D721Med (cell line): ENCODE measurements around the gene SGSM2.

Source experiments
- DNase-seq: peaks from one replicate; pipeline ENCODE4 v3.0.0; 2011; ENCODE audit warnings: low spot score; ENCODE audit not compliant: insufficient read length
- FAIRE-seq: peaks from 2 replicates; lab custom pipeline; 2011; peaks lifted over from hg19 to GRCh38; lab: Jason Lieb, UNC
- TF ChIP-seq, protein P1 (sequence below): IDR thresholded peaks from 2 replicates; pipeline ENCODE4 v1.5.1; 2012; ENCODE audit warnings: mild to moderate bottlenecking, control low read depth; ENCODE audit not compliant: insufficient read depth; ENCODE audit errors: missing control alignments

Gene SGSM2, protein sequence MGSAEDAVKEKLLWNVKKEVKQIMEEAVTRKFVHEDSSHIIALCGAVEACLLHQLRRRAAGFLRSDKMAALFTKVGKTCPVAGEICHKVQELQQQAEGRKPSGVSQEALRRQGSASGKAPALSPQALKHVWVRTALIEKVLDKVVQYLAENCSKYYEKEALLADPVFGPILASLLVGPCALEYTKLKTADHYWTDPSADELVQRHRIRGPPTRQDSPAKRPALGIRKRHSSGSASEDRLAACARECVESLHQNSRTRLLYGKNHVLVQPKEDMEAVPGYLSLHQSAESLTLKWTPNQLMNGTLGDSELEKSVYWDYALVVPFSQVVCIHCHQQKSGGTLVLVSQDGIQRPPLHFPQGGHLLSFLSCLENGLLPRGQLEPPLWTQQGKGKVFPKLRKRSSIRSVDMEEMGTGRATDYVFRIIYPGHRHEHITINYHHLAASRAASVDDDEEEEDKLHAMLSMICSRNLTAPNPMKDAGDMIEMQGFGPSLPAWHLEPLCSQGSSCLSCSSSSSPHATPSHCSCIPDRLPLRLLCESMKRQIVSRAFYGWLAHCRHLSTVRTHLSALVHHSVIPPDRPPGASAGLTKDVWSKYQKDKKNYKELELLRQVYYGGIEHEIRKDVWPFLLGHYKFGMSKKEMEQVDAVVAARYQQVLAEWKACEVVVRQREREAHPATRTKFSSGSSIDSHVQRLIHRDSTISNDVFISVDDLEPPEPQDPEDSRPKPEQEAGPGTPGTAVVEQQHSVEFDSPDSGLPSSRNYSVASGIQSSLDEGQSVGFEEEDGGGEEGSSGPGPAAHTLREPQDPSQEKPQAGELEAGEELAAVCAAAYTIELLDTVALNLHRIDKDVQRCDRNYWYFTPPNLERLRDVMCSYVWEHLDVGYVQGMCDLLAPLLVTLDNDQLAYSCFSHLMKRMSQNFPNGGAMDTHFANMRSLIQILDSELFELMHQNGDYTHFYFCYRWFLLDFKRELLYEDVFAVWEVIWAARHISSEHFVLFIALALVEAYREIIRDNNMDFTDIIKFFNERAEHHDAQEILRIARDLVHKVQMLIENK

DNA sequence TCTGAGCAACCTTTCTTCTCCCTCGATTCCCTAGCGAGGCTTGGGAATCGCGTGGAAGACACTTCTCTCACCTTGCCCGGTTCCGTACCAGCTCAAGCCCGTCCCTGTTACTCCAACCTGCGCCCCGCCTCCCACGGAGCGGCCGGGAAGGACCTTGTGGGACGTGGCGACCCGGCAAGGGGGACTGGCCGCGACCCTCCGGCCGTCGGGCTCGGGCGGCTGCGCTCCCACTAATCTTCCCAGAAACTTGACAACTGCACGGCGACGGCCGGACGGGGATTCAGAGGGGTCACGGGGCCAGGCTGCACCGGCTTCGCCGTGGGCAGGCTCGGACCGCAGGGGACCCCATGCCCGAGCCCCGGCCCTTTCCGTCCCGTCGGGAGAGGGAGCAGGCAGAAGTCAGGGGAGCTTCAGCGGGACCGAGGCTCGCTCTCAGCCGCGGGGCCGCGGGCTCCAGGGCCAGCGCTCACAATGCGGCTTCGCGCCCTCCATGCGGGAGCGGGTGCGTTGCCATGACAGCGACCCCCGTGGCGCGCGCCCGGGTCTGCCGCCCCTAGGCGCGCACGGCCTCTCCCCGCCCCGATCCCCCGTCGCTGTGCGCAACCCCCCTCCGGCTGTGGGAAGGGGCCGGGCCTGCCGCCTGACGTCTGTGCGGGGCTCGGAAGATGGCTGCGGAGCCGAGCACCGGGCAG lies at the start of gene SGSM2:
Gene SGSM2 (plus strand): TSS at position 650 of the 692 bp plus-strand sequence. CDS start 188 bp downstream, outside the sequence.
- TF ChIP-seq, protein P1, sequence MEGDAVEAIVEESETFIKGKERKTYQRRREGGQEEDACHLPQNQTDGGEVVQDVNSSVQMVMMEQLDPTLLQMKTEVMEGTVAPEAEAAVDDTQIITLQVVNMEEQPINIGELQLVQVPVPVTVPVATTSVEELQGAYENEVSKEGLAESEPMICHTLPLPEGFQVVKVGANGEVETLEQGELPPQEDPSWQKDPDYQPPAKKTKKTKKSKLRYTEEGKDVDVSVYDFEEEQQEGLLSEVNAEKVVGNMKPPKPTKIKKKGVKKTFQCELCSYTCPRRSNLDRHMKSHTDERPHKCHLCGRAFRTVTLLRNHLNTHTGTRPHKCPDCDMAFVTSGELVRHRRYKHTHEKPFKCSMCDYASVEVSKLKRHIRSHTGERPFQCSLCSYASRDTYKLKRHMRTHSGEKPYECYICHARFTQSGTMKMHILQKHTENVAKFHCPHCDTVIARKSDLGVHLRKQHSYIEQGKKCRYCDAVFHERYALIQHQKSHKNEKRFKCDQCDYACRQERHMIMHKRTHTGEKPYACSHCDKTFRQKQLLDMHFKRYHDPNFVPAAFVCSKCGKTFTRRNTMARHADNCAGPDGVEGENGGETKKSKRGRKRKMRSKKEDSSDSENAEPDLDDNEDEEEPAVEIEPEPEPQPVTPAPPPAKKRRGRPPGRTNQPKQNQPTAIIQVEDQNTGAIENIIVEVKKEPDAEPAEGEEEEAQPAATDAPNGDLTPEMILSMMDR = no peak
- peak; percentile 82 for DNase-seq
- no peak for FAIRE-seq

- TF ChIP-seq, protein P1 = no peak
- DNase-seq (no peak), FAIRE-seq (no peak)
Measured at GRCh38 chr17:2289878-2290478, 47.3 kb upstream of the SGSM2 start.

- no peak for DNase-seq
- no peak for FAIRE-seq
- TF ChIP-seq, protein P1 = no peak
Measured at GRCh38 chr17:2292100-2292499, 45.2 kb upstream of the SGSM2 start.

DNA sequence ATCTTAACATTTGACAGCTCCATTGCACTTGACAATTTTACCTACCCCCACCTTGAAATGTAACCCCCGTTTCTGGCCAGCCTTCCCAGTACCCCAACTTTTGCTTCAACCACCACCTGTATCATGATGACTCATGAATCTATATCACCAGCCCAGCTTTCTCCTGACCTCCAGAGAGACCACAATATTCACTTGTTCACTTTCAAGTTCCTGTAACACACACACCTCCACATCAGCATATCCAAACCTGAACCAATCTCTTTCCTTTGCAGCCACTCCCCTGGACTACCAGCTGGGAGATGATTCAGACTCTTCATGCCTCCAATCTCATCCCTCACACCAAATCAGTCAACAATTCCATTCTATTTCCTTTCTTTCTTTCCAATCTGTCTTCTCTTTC lies 41.7 kb upstream of the SGSM2 start:
- TF ChIP-seq, protein P1 = no peak
- DNase-seq (no peak), FAIRE-seq (no peak)

DNA sequence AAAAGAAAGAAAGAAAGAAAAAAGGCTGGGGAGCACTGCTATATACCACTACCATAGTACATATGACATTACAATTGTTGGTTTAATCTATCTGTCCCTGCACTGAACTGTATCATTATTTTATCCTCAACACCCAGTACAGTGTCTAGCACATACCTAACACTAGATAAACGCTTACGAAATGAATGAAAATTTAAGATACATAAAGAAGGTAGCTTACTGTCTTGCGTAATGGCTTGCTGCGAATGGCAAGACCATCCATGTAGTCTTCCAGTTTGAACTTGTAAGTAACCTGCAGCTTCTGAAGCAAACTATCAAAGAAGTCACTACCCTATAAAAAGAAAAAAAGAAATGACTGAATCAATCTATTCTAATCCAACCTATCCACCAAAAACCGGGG lies 40.3 kb upstream of the SGSM2 start:
- DNase-seq (no peak), FAIRE-seq (no peak)
- TF ChIP-seq, protein P1 = no peak

- DNase-seq = no peak
- TF ChIP-seq, protein P1 = no peak
Measured at GRCh38 chr17:2299136-2299535, 38.2 kb upstream of the SGSM2 start.

More at GRCh38 chr17:2299136-2299535, 38.2 kb upstream of the SGSM2 start:
- FAIRE-seq = no peak
